RWPE1 (cell line): ENCODE measurements around the gene PKP2.
A peak's percentile ranks its signal among the peaks of the same experiment; 100 is the strongest.

Experiments used
- CTCF ChIA-PET: fragments of 350-600 bp; sonication (Branson Sonifier 250); formaldehyde crosslinking; extraction: SDS; loops from one replicate; lab custom pipeline; 2021; lab: Yijun Ruan, JAX
- POLR2A ChIA-PET: fragments of 400-600 bp; formaldehyde crosslinking; extraction: SDS; loops from one replicate; lab custom pipeline; 2020; ENCODE audit warnings: antibody characterized with exemption; ENCODE audit not compliant: low non-redundant PET; lab: Yijun Ruan, JAX
- DNase-seq: peaks from one replicate; pipeline ENCODE4 v3.0.0; 2012; ENCODE audit warnings: low spot score
- H3K27ac ChIP-seq: fragments of 450-650 bp; 2 replicates; pipeline ENCODE4 v1.5.1; 2017
- CTCF ChIP-seq: fragments of 450-650 bp; conservative IDR thresholded peaks from 2 replicates; pipeline ENCODE4 v1.5.1; 2017; ENCODE audit warnings: low read depth, mild to moderate bottlenecking

The PKP2 gene

DNA sequence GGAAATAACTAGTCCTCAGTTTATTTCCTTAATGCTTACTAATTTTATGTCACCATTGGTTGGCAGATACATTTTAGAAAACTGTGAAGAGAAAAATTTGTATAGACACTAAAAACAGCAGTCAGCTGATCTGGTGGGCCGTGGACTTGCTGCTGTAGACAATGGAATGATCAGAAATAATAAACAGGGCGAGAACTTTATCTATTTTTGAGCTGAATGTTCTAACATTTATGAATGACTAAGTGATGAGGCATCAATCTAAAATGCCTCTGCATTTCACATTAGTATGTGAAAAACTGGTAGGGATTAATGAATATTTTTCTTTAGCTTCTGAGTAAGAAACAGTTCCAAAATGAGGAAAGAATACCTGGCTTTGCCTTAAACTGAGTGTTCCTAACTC lies 24.8 kb upstream of the PKP2 start:
- POLR2A ChIA-PET: no interaction called here
- peak overlapping the region; percentile 98 for H3K27ac ChIP-seq
- TF ChIP-seq CTCF: no peak
- CTCF ChIA-PET: no interaction called here
- DNase-seq: peak; percentile 45

DNA sequence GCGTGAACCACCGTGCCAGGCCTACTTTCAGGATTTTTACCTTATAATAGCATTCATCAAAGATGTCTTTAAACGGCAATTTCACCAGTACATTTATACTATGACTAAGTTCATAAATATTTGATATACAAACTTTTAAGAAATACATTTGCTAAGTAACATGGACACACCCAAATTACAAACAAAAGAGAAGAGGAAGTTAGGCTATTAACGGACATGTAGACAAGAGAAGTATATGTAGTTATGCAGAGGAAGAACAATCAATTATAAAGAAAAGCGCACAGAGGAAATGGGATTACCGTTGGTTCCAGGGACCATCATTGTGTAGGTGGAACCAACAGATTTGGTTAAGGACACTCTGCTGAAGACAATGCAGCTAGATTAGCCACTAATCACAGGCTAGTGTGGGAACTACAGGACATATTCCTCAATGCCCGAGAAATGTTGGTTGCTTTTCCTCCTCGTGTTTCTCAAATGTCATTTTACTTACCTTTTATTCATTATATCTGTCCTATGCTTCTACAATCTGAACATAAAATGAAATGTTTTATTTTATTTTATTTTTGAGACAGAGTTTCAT lies 24.0 kb upstream of the PKP2 start:
- peak overlapping the region; percentile 98 for H3K27ac ChIP-seq

GRCh38 chr12:32918890-32919801 lies 22.6 kb upstream of the PKP2 start:
- peak overlapping the region; percentile 98 for H3K27ac ChIP-seq
- peak; percentile 74 for TF ChIP-seq CTCF
- CTCF ChIA-PET: interaction anchor here (0.8 kb wide), 1 partner anchor 164 kb away, joined by 5 read pairs; no protein-coding TSS in a partner anchor
- DNase-seq: peak; percentile 48
- POLR2A ChIA-PET: no interaction called here

More for the DNA sequence above, 24.0 kb upstream of the PKP2 start:
- ChIA-PET POLR2A (no interaction called here), CTCF (no interaction called here)
- DNase-seq: peak; percentile 57
- no peak for TF ChIP-seq CTCF

GRCh38 chr12:32917094-32917611 lies 20.6 kb upstream of the PKP2 start:
- TF ChIP-seq CTCF: no peak
- peak overlapping the region; percentile 74 for H3K27ac ChIP-seq
- POLR2A ChIA-PET: no interaction called here
- DNase-seq: peak; percentile 51
- CTCF ChIA-PET: no interaction called here

- ChIA-PET POLR2A (no interaction called here), CTCF (interaction anchor here (0.8 kb wide), 1 partner anchor 153 kb away, joined by 3 read pairs; the partner anchor contains the start of gene YARS2)
- TF ChIP-seq CTCF: no peak
- no peak for DNase-seq
- no peak overlapping the region for H3K27ac ChIP-seq
Observed at GRCh38 chr12:32907898-32908476, 11.4 kb upstream of the PKP2 start.

GRCh38 chr12:32907166-32907565 lies 10.6 kb upstream of the PKP2 start:
- CTCF ChIA-PET: interaction anchor here (0.8 kb wide), 1 partner anchor 152 kb away, joined by 3 read pairs; the partner anchor contains the start of gene YARS2
- peak overlapping the region; percentile 70 for H3K27ac ChIP-seq

More at GRCh38 chr12:32907166-32907565, 10.6 kb upstream of the PKP2 start:
- no peak for DNase-seq
- POLR2A ChIA-PET: no interaction called here
- TF ChIP-seq CTCF: no peak
